IMR-90 (cell line): Measurements from ENCODE around the gene SYNE1. TPM values are rescaled to one million over a fixed set of nuclear protein-coding genes. Genes with fewer than 3 reads are reported as not detected.

Source experiments
- ATAC-seq: fragments of 200-7000 bp; cut with Tn5 transposase; 2 replicates; pipeline ENCODE4 v1.9.1; 2020; ENCODE audit warnings: low read depth, mild to moderate bottlenecking, moderate library complexity
- BruUV-seq: library from RNA; stranded (reverse); fragments of 400-500 nt; replicated peaks from 2 replicates; lab custom pipeline; 2021; lab: Mats Ljungman, UMichigan
- CTCF ChIA-PET: fragments of 300-600 bp; formaldehyde crosslinking; extraction: SDS; loops from one replicate; lab custom pipeline; 2021; ENCODE audit warnings: antibody characterized with exemption; lab: Yijun Ruan, JAX
- POLR2A ChIA-PET: fragments of 300-600 bp; sonication (Branson Sonifier 250); formaldehyde crosslinking; loops from one replicate; lab custom pipeline; 2022; ENCODE audit warnings: antibody characterized with exemption; ENCODE audit not compliant: unreplicated experiment; lab: Charles Lee
- DNase-seq: peaks from one replicate; pipeline ENCODE4 v3.0.0; 2013
- H2AFZ ChIP-seq: replicated peaks from 2 replicates; pipeline ENCODE3; 2013; ENCODE audit warnings: low read length, mild to moderate bottlenecking; ENCODE audit not compliant: poor library complexity
- H2AK5ac ChIP-seq: 2 replicates; pipeline ENCODE4 v1.6.1; 2013; ENCODE audit warnings: low read depth, low read length, inconsistent platforms
- H2AK9ac ChIP-seq: replicated peaks from 2 replicates; pipeline ENCODE3; 2013; ENCODE audit warnings: mild to moderate bottlenecking, low read depth, low read length, moderate library complexity; ENCODE audit not compliant: poor library complexity
- H2BK120ac ChIP-seq: 2 replicates; pipeline ENCODE4 v1.6.1; 2013; ENCODE audit warnings: low read depth, low read length, inconsistent platforms
- H2BK15ac ChIP-seq: 3 replicates; pipeline ENCODE4 v1.6.1; 2013; ENCODE audit warnings: low read depth, low read length, inconsistent platforms
- H2BK20ac ChIP-seq: 2 replicates; pipeline ENCODE4 v1.6.1; 2013; ENCODE audit warnings: low read depth, mild to moderate bottlenecking, inconsistent platforms, low read length, moderate library complexity
- H2BK5ac ChIP-seq: 2 replicates; pipeline ENCODE4 v1.6.1; 2013; ENCODE audit warnings: mild to moderate bottlenecking, low read depth, low read length, inconsistent platforms; ENCODE audit not compliant: poor library complexity, severe bottlenecking
- H3K14ac ChIP-seq: replicated peaks from 2 replicates; pipeline ENCODE4 v1.6.1; 2013; ENCODE audit warnings: low read depth, low read length, inconsistent platforms
- H3K18ac ChIP-seq: 2 replicates; pipeline ENCODE4 v1.6.1; 2013; ENCODE audit warnings: low read depth, low read length, control low read depth
- H3K23ac ChIP-seq: 2 replicates; pipeline ENCODE4 v1.6.1; 2013; ENCODE audit warnings: low read depth, low read length, inconsistent platforms
- H3K27ac ChIP-seq: 2 replicates; pipeline ENCODE4 v1.5.1; 2013; ENCODE audit warnings: mild to moderate bottlenecking, control low read depth, low read length; ENCODE audit not compliant: insufficient read depth
- H3K27me3 ChIP-seq: 2 replicates; pipeline ENCODE4 v1.6.1; 2013; ENCODE audit warnings: low read length; ENCODE audit not compliant: control insufficient read depth, insufficient read depth
- H3K36me3 ChIP-seq: 2 replicates; pipeline ENCODE4 v1.6.1; 2013; ENCODE audit warnings: low read length, mixed read lengths; ENCODE audit not compliant: control insufficient read depth, insufficient read depth
- H3K4ac ChIP-seq: 2 replicates; pipeline ENCODE4 v1.6.1; 2013; ENCODE audit warnings: low read depth, low read length, inconsistent platforms
- H3K4me1 ChIP-seq: 2 replicates; pipeline ENCODE4 v1.6.1; 2013; ENCODE audit warnings: low read length, mixed read lengths; ENCODE audit not compliant: control insufficient read depth, insufficient read depth
- H3K4me2 ChIP-seq: 2 replicates; pipeline ENCODE4 v1.6.1; 2013; ENCODE audit warnings: low read depth, mild to moderate bottlenecking, control low read depth, low read length, moderate library complexity
- H3K4me3 ChIP-seq: 2 replicates; pipeline ENCODE4 v1.5.1; 2013; ENCODE audit warnings: low read depth, mild to moderate bottlenecking, control low read depth, low read length, moderate library complexity; ENCODE audit not compliant: insufficient read depth
- H3K56ac ChIP-seq: 2 replicates; pipeline ENCODE4 v1.6.1; 2013; ENCODE audit warnings: low read length, inconsistent platforms; ENCODE audit not compliant: insufficient read depth; ENCODE audit errors: extremely low read depth
- H3K79me1 ChIP-seq, 2 experiments: 2 replicates each; pipeline ENCODE4 v1.6.1; 2013; ENCODE audit warnings: low read length in 2 of 2, inconsistent platforms in 1 of 2, low read depth in 1 of 2
- H3K9ac ChIP-seq: 2 replicates; pipeline ENCODE4 v1.6.1; 2013; ENCODE audit warnings: low read depth, low read length, control low read depth
- H3K9me1 ChIP-seq: 2 replicates; pipeline ENCODE4 v1.6.1; 2013; ENCODE audit warnings: low read length, inconsistent platforms; ENCODE audit not compliant: insufficient read depth
- H3K9me3 ChIP-seq: 2 replicates; pipeline ENCODE4 v1.6.1; 2013; ENCODE audit warnings: low read length; ENCODE audit not compliant: control insufficient read depth, insufficient read depth
- H4K20me1 ChIP-seq: 2 replicates; pipeline ENCODE4 v1.6.1; 2013; ENCODE audit warnings: low read length, inconsistent platforms; ENCODE audit not compliant: insufficient read depth
- H4K5ac ChIP-seq: 2 replicates; pipeline ENCODE4 v1.6.1; 2013; ENCODE audit warnings: mild to moderate bottlenecking, low read depth, low read length, control low read depth
- H4K8ac ChIP-seq, 2 experiments: 2 replicates each; pipeline ENCODE4 v1.6.1; 2013; ENCODE audit warnings: low read depth in 2 of 2, low read length in 2 of 2, control low read depth in 1 of 2, inconsistent platforms in 1 of 2
- H4K91ac ChIP-seq: 2 replicates; pipeline ENCODE4 v1.6.1; 2013; ENCODE audit warnings: low read depth, low read length, inconsistent platforms; ENCODE audit not compliant: insufficient read depth
- BHLHE40 ChIP-seq: fragments of 150-350 bp; IDR thresholded peaks from 2 replicates; pipeline ENCODE4 v1.6.1; 2016; ENCODE audit warnings: mild to moderate bottlenecking, low read depth, low read length
- CEBPB ChIP-seq: IDR thresholded peaks from 2 replicates; pipeline ENCODE4 v1.6.1; 2012; ENCODE audit warnings: low read depth, low read length, improper control_type of control experiment
- CHD1 ChIP-seq: IDR thresholded peaks from 2 replicates; pipeline ENCODE4 v1.6.1; 2012; ENCODE audit warnings: low read depth, low read length, improper control_type of control experiment
- CTCF ChIP-seq: conservative IDR thresholded peaks from 2 replicates; pipeline ENCODE4 v1.5.1; 2012; ENCODE audit warnings: mild to moderate bottlenecking, low read depth, low read length, improper control_type of control experiment
- ELK1 ChIP-seq: fragments of 150-350 bp; IDR thresholded peaks from 2 replicates; pipeline ENCODE4 v1.6.1; 2016; ENCODE audit warnings: low read depth, mild to moderate bottlenecking, low read length, moderate library complexity, borderline replicate concordance
- FOS ChIP-seq: fragments of 150-350 bp; IDR thresholded peaks from 2 replicates; pipeline ENCODE4 v1.6.1; 2016; ENCODE audit warnings: low read depth, low read length
- MAFK ChIP-seq: IDR thresholded peaks from 2 replicates; pipeline ENCODE4 v1.6.1; 2012; ENCODE audit warnings: low read depth, low read length, improper control_type of control experiment
- MAZ ChIP-seq: IDR thresholded peaks from 2 replicates; pipeline ENCODE4 v1.6.1; 2012; ENCODE audit warnings: low read depth, mild to moderate bottlenecking, low read length, improper control_type of control experiment, moderate library complexity, borderline replicate concordance
- MXI1 ChIP-seq: IDR thresholded peaks from 2 replicates; pipeline ENCODE4 v1.6.1; 2012; ENCODE audit warnings: low read depth, mild to moderate bottlenecking, low read length, moderate library complexity, borderline replicate concordance
- NFE2L2 ChIP-seq: fragments of 150-350 bp; IDR thresholded peaks from 2 replicates; pipeline ENCODE4 v1.6.1; 2016; ENCODE audit warnings: low read depth, mild to moderate bottlenecking, low read length
- POLR2A ChIP-seq: IDR thresholded peaks from 2 replicates; pipeline ENCODE4 v1.6.1; 2012; ENCODE audit warnings: mild to moderate bottlenecking, low read depth, low read length
- RAD21 ChIP-seq: IDR thresholded peaks from 2 replicates; pipeline ENCODE4 v1.6.1; 2012; ENCODE audit warnings: low read length, improper control_type of control experiment
- RCOR1 ChIP-seq: IDR thresholded peaks from 2 replicates; pipeline ENCODE4 v1.6.1; 2012; ENCODE audit warnings: mild to moderate bottlenecking, low read length, improper control_type of control experiment; ENCODE audit not compliant: insufficient replicate concordance
- RFX5 ChIP-seq: IDR thresholded peaks from 2 replicates; pipeline ENCODE4 v1.8.0; 2012; ENCODE audit warnings: low read depth, mild to moderate bottlenecking, low read length, moderate library complexity
- SMC3 ChIP-seq: fragments of 150-350 bp; IDR thresholded peaks from 2 replicates; pipeline ENCODE4 v1.6.1; 2016; ENCODE audit warnings: low read depth, mild to moderate bottlenecking, antibody characterized with exemption, low read length, moderate library complexity
- USF2 ChIP-seq: fragments of 150-350 bp; IDR thresholded peaks from 2 replicates; pipeline ENCODE4 v1.6.1; 2017; ENCODE audit warnings: mild to moderate bottlenecking, antibody characterized with exemption, low read length, low read depth
- WGBS, 2 experiments: methylation state at CpG; one replicate each; pipeline versions ENCODE4 v1.1.5 to v1.1.7; 2013; ENCODE audit warnings: missing lambda C conversion rate in 2 of 2; ENCODE audit not compliant: insufficient read length in 1 of 2; ENCODE audit errors: extremely low coverage in 2 of 2; 5-methylcytosine and 5-hydroxymethylcytosine counted together
- dilution Hi-C: fragments of 300-500 bp; cut with HindIII; formaldehyde crosslinking; loops from one replicate; pipeline ENCODE4 v1.14.3; 2018; ENCODE audit warnings: low sequenced_read_pairs; ENCODE audit not compliant: unreplicated experiment
- in situ Hi-C: fragments of 300-500 bp; cut with MboI; formaldehyde crosslinking; loops from 3 replicates; pipeline ENCODE4 v1.14.3; 2019; ENCODE audit warnings: low sequenced_read_pairs, inconsistent platforms, mixed read lengths
- intact Hi-C: fragments of 100-400 bp; cut with micrococcal nuclease; formaldehyde crosslinking; loops from 2 replicates; pipeline ENCODE4 v1.10.0; 2022
- polyA plus RNA-seq, 3 experiments: library from polyadenylated mRNA; depleted of rRNA; stranded (reverse); fragments of >200 nt; gene quantifications; 2 replicates each; pipeline ENCODE4 v1.2.3, GENCODE V29; 2012; ENCODE audit warnings: low replicate concordance in 1 of 3
- total RNA-seq: library from RNA; depleted of rRNA; stranded (reverse); fragments of >200 nt; gene quantifications from 2 replicates; pipeline ENCODE4 v1.2.3, GENCODE V29; 2012

Gene SYNE1
- total and polyA plus RNA-seq, 2 of the 4 experiments (the other 2 are of a cell fraction): 34.1 to 159 TPM

GRCh38 chr6:152188011-152188410 lies 449.2 kb downstream of the SYNE1 start:
- no CpG with 5 or more reads among the region's 3 CpGs for WGBS, 2 experiments
- H3K23ac ChIP-seq: no peak overlapping the region
- no peak overlapping the region for H4K5ac ChIP-seq
- ChIA-PET POLR2A (no interaction called here), CTCF (no interaction called here)
- H3K9ac ChIP-seq: no peak overlapping the region
- intact Hi-C loops (no loop called here), in situ Hi-C loops (no loop called here), dilution Hi-C loops (no loop called here)
- H3K56ac ChIP-seq: no peak overlapping the region
- no peak overlapping the region for H3K18ac ChIP-seq
- no peak overlapping the region for H2AK9ac ChIP-seq
- H3K14ac ChIP-seq: no peak overlapping the region
- no peak overlapping the region for H4K91ac ChIP-seq
- no peak overlapping the region for H2BK5ac ChIP-seq
- H3K27me3 ChIP-seq: no peaks in the 10 kb centered on the region
- no peak overlapping the region for H3K4me2 ChIP-seq
- no peak overlapping the region for H2AFZ ChIP-seq
- no TSS peak for BruUV-seq
- TF ChIP-seq MAFK: no peak
- no peak for TF ChIP-seq RAD21
- TF ChIP-seq USF2: no peak
- no peak for TF ChIP-seq CEBPB
- no peak for TF ChIP-seq FOS
- TF ChIP-seq MXI1: no peak
- TF ChIP-seq ELK1: no peak
- no peak for TF ChIP-seq RFX5
- no peak for TF ChIP-seq SMC3
- TF ChIP-seq MAZ: no peak
- TF ChIP-seq POLR2A: no peak
- no peak for TF ChIP-seq NFE2L2
- no peak for TF ChIP-seq RCOR1
- TF ChIP-seq BHLHE40: no peak
- TF ChIP-seq CHD1: no peak
- TF ChIP-seq CTCF: no peak
- peaks cover 8% of the 10 kb centered on the region for H3K36me3 ChIP-seq
- no peak overlapping the region for H2BK15ac ChIP-seq
- ATAC-seq: no peak
- no peaks in the 10 kb centered on the region for H3K9me3 ChIP-seq
- H3K4me3 ChIP-seq: no peak overlapping the region
- H3K4me1 ChIP-seq: no peaks in the 10 kb centered on the region
- H2AK5ac ChIP-seq: no peak overlapping the region
- no peak overlapping the region for H4K8ac ChIP-seq
- no peak overlapping the region for H2BK20ac ChIP-seq
- no peaks in the 10 kb centered on the region; a peak in 1 of 4 replicates for H3K79me1 ChIP-seq
- no peak overlapping the region for H2BK120ac ChIP-seq
- H3K9me1 ChIP-seq: no peaks in the 10 kb centered on the region; the same call in 1 of the 2 replicates
- DNase-seq: no peak
- H3K4ac ChIP-seq: no peak overlapping the region
- H3K27ac ChIP-seq: no peak overlapping the region
- no peaks in the 10 kb centered on the region for H4K20me1 ChIP-seq
